ENCODE data around the gene KCNH4. TPM values are rescaled to one million over a fixed set of nuclear protein-coding genes. Genes with fewer than 3 reads are reported as not detected.
A peak's percentile ranks its signal among the peaks of the same experiment; 100 is the strongest.

KCNH4 gene
- polyA plus RNA-seq, 5 donors = 0.04 to 0.07 TPM; not detected in 3

- DNase-seq = no peak
These were observed 44.3 kb downstream of the KCNH4 start for GRCh38 chr17:42136654-42137051.

- DNase-seq = peak in 1 of 2 donors; percentile 45
These were observed 45.0 kb downstream of the KCNH4 start for GRCh38 chr17:42135664-42136653.

GRCh38 chr17:42135151-42135550, 45.8 kb downstream of the KCNH4 start:
- DNase-seq = no peak

GRCh38 chr17:42133461-42134041, 47.4 kb downstream of the KCNH4 start:
- no peak for DNase-seq

- DNase-seq = peak; percentile 36 to 44
These were observed 48.0 kb downstream of the KCNH4 start for GRCh38 chr17:42132941-42133340.

- no peak for DNase-seq
These were observed 48.9 kb downstream of the KCNH4 start for GRCh38 chr17:42131981-42132432.

GRCh38 chr17:42131232-42131631, 49.7 kb downstream of the KCNH4 start:
- no peak for DNase-seq

GRCh38 chr17:42130310-42130936, 50.5 kb downstream of the KCNH4 start:
- no peak for DNase-seq

GRCh38 chr17:42129109-42129837, 51.7 kb downstream of the KCNH4 start:
- DNase-seq = no peak

GRCh38 chr17:42127414-42127813, 53.5 kb downstream of the KCNH4 start:
- no peak for DNase-seq

GRCh38 chr17:42126836-42127235, 54.1 kb downstream of the KCNH4 start:
- DNase-seq = no peak

- no peak for DNase-seq
These were observed 55.4 kb downstream of the KCNH4 start for GRCh38 chr17:42125565-42125964.

GRCh38 chr17:42124256-42124655, 56.7 kb downstream of the KCNH4 start:
- no peak for DNase-seq

- no peak for DNase-seq
These were observed 58.3 kb downstream of the KCNH4 start, which contains the start of gene HSPB9 for GRCh38 chr17:42122371-42123303. Gene HSPB9 (plus strand): TSS chr17:42122804. CDS start chr17:42122851, 47 bp downstream.

- peak; percentile 69 to 77 for DNase-seq
These were observed 59.9 kb downstream of the KCNH4 start, which contains the start of gene KAT2A for GRCh38 chr17:42120770-42121769. Gene KAT2A (minus strand): TSS chr17:42121367. CDS start chr17:42121304, 63 bp downstream.

GRCh38 chr17:42120161-42120769, 60.7 kb downstream of the KCNH4 start:
- no peak for DNase-seq

- no peak for DNase-seq
These were observed 61.6 kb downstream of the KCNH4 start for GRCh38 chr17:42119301-42119700.

GRCh38 chr17:42118545-42118944, 62.4 kb downstream of the KCNH4 start:
- DNase-seq = no peak

- DNase-seq = no peak
These were observed 62.8 kb downstream of the KCNH4 start for GRCh38 chr17:42118126-42118510.

Data from right lung (tissue), 5 donors.